GM18499 (cell line): ENCODE results near the gene KRT6B.

Experiments
- ATAC-seq: cut with Tn5 transposase; IDR thresholded peaks from one replicate; pipeline ENCODE4 v1.9.1; 2021; ENCODE audit warnings: moderate number of reproducible peaks; ENCODE audit not compliant: insufficient read depth, unreplicated experiment

The KRT6B gene

GRCh38 chr12:52437508-52437907 lies 14.4 kb downstream of the KRT6B start:
- no peak for ATAC-seq

- no peak for ATAC-seq
Measured at GRCh38 chr12:52436828-52437474, 15.0 kb downstream of the KRT6B start.

GRCh38 chr12:52436000-52436827 lies 15.7 kb downstream of the KRT6B start:
- no peak for ATAC-seq

- ATAC-seq = no peak
Measured at GRCh38 chr12:52435659-52435999, 16.3 kb downstream of the KRT6B start.

GRCh38 chr12:52434760-52435530 lies 17.0 kb downstream of the KRT6B start:
- no peak for ATAC-seq

- ATAC-seq = no peak
Measured at GRCh38 chr12:52434081-52434733, 17.7 kb downstream of the KRT6B start, which contains the start of gene KRT75. Gene KRT75 (minus strand): TSS chr12:52434371. CDS start chr12:52434304, 67 bp downstream.

- no peak for ATAC-seq
Measured at GRCh38 chr12:52433501-52434080, 18.4 kb downstream of the KRT6B start.

GRCh38 chr12:52432559-52433207 lies 19.3 kb downstream of the KRT6B start:
- ATAC-seq = no peak

- ATAC-seq = no peak
Measured at GRCh38 chr12:52428121-52428520, 23.8 kb downstream of the KRT6B start.

GRCh38 chr12:52427083-52427482 lies 24.9 kb downstream of the KRT6B start:
- ATAC-seq = no peak

GRCh38 chr12:52426034-52426433 lies 25.9 kb downstream of the KRT6B start:
- no peak for ATAC-seq

GRCh38 chr12:52425466-52425865 lies 26.5 kb downstream of the KRT6B start:
- no peak for ATAC-seq

- no peak for ATAC-seq
Measured at GRCh38 chr12:52423661-52424500, 28.1 kb downstream of the KRT6B start.

- no peak for ATAC-seq
Measured at GRCh38 chr12:52423035-52423434, 28.9 kb downstream of the KRT6B start.

- no peak for ATAC-seq
Measured at GRCh38 chr12:52419656-52420055, 32.3 kb downstream of the KRT6B start.

- ATAC-seq = no peak
Measured at GRCh38 chr12:52418576-52419110, 33.3 kb downstream of the KRT6B start.

- ATAC-seq = no peak
Measured at GRCh38 chr12:52417740-52418139, 34.2 kb downstream of the KRT6B start.

- ATAC-seq = no peak
Measured at GRCh38 chr12:52416795-52417194, 35.2 kb downstream of the KRT6B start.
